ENCODE measurements around the gene CYP4Z1. TPM values are rescaled to one million over a fixed set of nuclear protein-coding genes. Genes with fewer than 3 reads are reported as not detected.

CYP4Z1 gene
- total and polyA plus RNA-seq, 2 experiments from 2014 or later: not detected

GRCh38 chr1:47030170-47030805, 36.7 kb upstream of the CYP4Z1 start:
- no peak overlapping the region for H3K27ac ChIP-seq
- H3K4me1 ChIP-seq (ENCODE audit: insufficient read depth): no peaks in the 10 kb centered on the region
- in situ Hi-C loops (cut with MboI): no loop called here
- H3K27me3 ChIP-seq (replicated peaks; ENCODE audit: insufficient read depth): no peaks in the 10 kb centered on the region
- H3K36me3 ChIP-seq (ENCODE audit: low read depth): no peaks in the 10 kb centered on the region
- H3K4me3 ChIP-seq: no peak overlapping the region
- H3K9ac ChIP-seq: no peak overlapping the region
- no peaks in the 10 kb centered on the region for H3K9me2 ChIP-seq (ENCODE audit: insufficient read depth)
- no peak for DNase-seq
- WGBS, 2 experiments (ENCODE audit: low coverage in 1 of 2, low lambda C conversion rate in 2 of 2, missing lambda C conversion rate in 2 of 2): 20 to 25% methylated on average over 3 of the region's 3 CpGs
- no peak overlapping the region for H2AFZ ChIP-seq
- no peaks in the 10 kb centered on the region for H3K9me3 ChIP-seq (ENCODE audit: low read depth)
- no peaks in the 10 kb centered on the region for H3F3A ChIP-seq (ENCODE audit: insufficient read depth)
- H3K79me2 ChIP-seq (ENCODE audit: insufficient read depth): no peaks in the 10 kb centered on the region
- no peak overlapping the region for H3K4me2 ChIP-seq (ENCODE audit: unreplicated experiment)
- TF ChIP-seq EZH2 (IDR thresholded peaks at IDR 0.05; ENCODE audit: insufficient read depth, poor library complexity, severe bottlenecking): no peak
- no peak for TF ChIP-seq EZH2phosphoT487 (IDR thresholded peaks at IDR 0.05; ENCODE audit: insufficient read depth, low read depth)
- no peaks in the 10 kb centered on the region for H4K20me1 ChIP-seq (ENCODE audit: insufficient read depth)

GRCh38 chr1:47031059-47031458, 36.0 kb upstream of the CYP4Z1 start:
- no peak overlapping the region for H3K27ac ChIP-seq
- DNase-seq: peak; percentile 17
- 19 to 22% methylated on average over 3 of the region's 3 CpGs for WGBS, 2 experiments (ENCODE audit: low coverage in 1 of 2, low lambda C conversion rate in 2 of 2, missing lambda C conversion rate in 2 of 2)
- H3K27me3 ChIP-seq (replicated peaks; ENCODE audit: insufficient read depth): no peaks in the 10 kb centered on the region
- no peaks in the 10 kb centered on the region for H3F3A ChIP-seq (ENCODE audit: insufficient read depth)
- H2AFZ ChIP-seq: no peak overlapping the region
- no peak overlapping the region for H3K4me2 ChIP-seq (ENCODE audit: unreplicated experiment)
- H3K36me3 ChIP-seq (ENCODE audit: low read depth): no peaks in the 10 kb centered on the region
- TF ChIP-seq EZH2 (IDR thresholded peaks at IDR 0.05; ENCODE audit: insufficient read depth, poor library complexity, severe bottlenecking): no peak
- TF ChIP-seq EZH2phosphoT487 (IDR thresholded peaks at IDR 0.05; ENCODE audit: insufficient read depth, low read depth): no peak
- no peaks in the 10 kb centered on the region for H3K9me3 ChIP-seq (ENCODE audit: low read depth)
- no peaks in the 10 kb centered on the region for H3K79me2 ChIP-seq (ENCODE audit: insufficient read depth)
- H3K9me2 ChIP-seq (ENCODE audit: insufficient read depth): no peaks in the 10 kb centered on the region
- no peak overlapping the region for H3K9ac ChIP-seq
- in situ Hi-C loops (cut with MboI): no loop called here
- no peaks in the 10 kb centered on the region for H3K4me1 ChIP-seq (ENCODE audit: insufficient read depth)
- no peaks in the 10 kb centered on the region for H4K20me1 ChIP-seq (ENCODE audit: insufficient read depth)
- no peak overlapping the region for H3K4me3 ChIP-seq

- no peak overlapping the region for H3K27ac ChIP-seq
Measured at GRCh38 chr1:47031585-47031984, 35.4 kb upstream of the CYP4Z1 start.

GRCh38 chr1:47036764-47037163, 30.3 kb upstream of the CYP4Z1 start:
- TF ChIP-seq EZH2phosphoT487 (IDR thresholded peaks at IDR 0.05; ENCODE audit: insufficient read depth, low read depth) (no peak), EZH2 (IDR thresholded peaks at IDR 0.05; ENCODE audit: insufficient read depth, poor library complexity, severe bottlenecking) (no peak)
- no peak for DNase-seq
- no peak overlapping the region for H2AFZ ChIP-seq
- no peaks in the 10 kb centered on the region for H3K79me2 ChIP-seq (ENCODE audit: insufficient read depth)
- H3K36me3 ChIP-seq (ENCODE audit: low read depth): no peaks in the 10 kb centered on the region
- H3K4me1 ChIP-seq (ENCODE audit: insufficient read depth): no peaks in the 10 kb centered on the region
- no peak overlapping the region for H3K4me2 ChIP-seq (ENCODE audit: unreplicated experiment)
- no peak overlapping the region for H3K27ac ChIP-seq
- H3K9me2 ChIP-seq (ENCODE audit: insufficient read depth): no peaks in the 10 kb centered on the region
- no peak overlapping the region for H3K9ac ChIP-seq
- no peaks in the 10 kb centered on the region for H4K20me1 ChIP-seq (ENCODE audit: insufficient read depth)
- no peaks in the 10 kb centered on the region for H3K9me3 ChIP-seq (ENCODE audit: low read depth)
- no peaks in the 10 kb centered on the region for H3K27me3 ChIP-seq (replicated peaks; ENCODE audit: insufficient read depth)
- 10 to 12% methylated on average over 1 of the region's 1 CpG for WGBS, 2 experiments (ENCODE audit: low coverage in 1 of 2, low lambda C conversion rate in 2 of 2, missing lambda C conversion rate in 2 of 2)
- H3K4me3 ChIP-seq: no peak overlapping the region
- in situ Hi-C loops (cut with MboI): no loop called here
- no peaks in the 10 kb centered on the region for H3F3A ChIP-seq (ENCODE audit: insufficient read depth)

More at GRCh38 chr1:47031585-47031984, 35.4 kb upstream of the CYP4Z1 start:
- no peak for TF ChIP-seq EZH2phosphoT487 (IDR thresholded peaks at IDR 0.05; ENCODE audit: insufficient read depth, low read depth)
- no peak for TF ChIP-seq EZH2 (IDR thresholded peaks at IDR 0.05; ENCODE audit: insufficient read depth, poor library complexity, severe bottlenecking)
- H3K9me3 ChIP-seq (ENCODE audit: low read depth): no peaks in the 10 kb centered on the region
- H2AFZ ChIP-seq: no peak overlapping the region
- no peaks in the 10 kb centered on the region for H3K79me2 ChIP-seq (ENCODE audit: insufficient read depth)
- no peak overlapping the region for H3K9ac ChIP-seq
- no peaks in the 10 kb centered on the region for H3K4me1 ChIP-seq (ENCODE audit: insufficient read depth)
- 43 to 52% methylated on average over 3 of the region's 3 CpGs for WGBS, 2 experiments (ENCODE audit: low coverage in 1 of 2, low lambda C conversion rate in 2 of 2, missing lambda C conversion rate in 2 of 2)
- H3K36me3 ChIP-seq (ENCODE audit: low read depth): no peaks in the 10 kb centered on the region
- no peak overlapping the region for H3K4me2 ChIP-seq (ENCODE audit: unreplicated experiment)
- no peak overlapping the region for H3K4me3 ChIP-seq
- in situ Hi-C loops (cut with MboI): no loop called here
- DNase-seq: no peak
- H4K20me1 ChIP-seq (ENCODE audit: insufficient read depth): no peaks in the 10 kb centered on the region
- H3K27me3 ChIP-seq (replicated peaks; ENCODE audit: insufficient read depth): no peaks in the 10 kb centered on the region
- no peaks in the 10 kb centered on the region for H3F3A ChIP-seq (ENCODE audit: insufficient read depth)
- no peaks in the 10 kb centered on the region for H3K9me2 ChIP-seq (ENCODE audit: insufficient read depth)
